ENCODE results near the gene TBCC.

GRCh38 chr6:42761287-42762067 lies 15.6 kb upstream of the TBCC start:
- TF ChIP-seq ZNF274 (IDR thresholded peaks at IDR 0.05; ENCODE audit: low read depth, low read length), result no peak
- no peak for TF ChIP-seq YY1 (IDR thresholded peaks at IDR 0.05; ENCODE audit: insufficient read depth, insufficient read length)
- TF ChIP-seq SUZ12 (IDR thresholded peaks at IDR 0.05; ENCODE audit: extremely low read depth, insufficient read depth, insufficient read length), result no peak

Data from NT2/D1 (cell line).